Kidney epithelial cell (primary cell): Measurements from ENCODE around the gene SPATA24. TPM values are rescaled to one million over a fixed set of nuclear protein-coding genes. Genes with fewer than 3 reads are reported as not detected.
A peak's percentile ranks its signal among the peaks of the same experiment; 100 is the strongest.

Source experiments
- DNase-seq: peaks from one replicate; pipeline ENCODE4 v3.0.0-alpha.2; 2010; ENCODE audit warnings: low read depth
- H3K27me3 ChIP-seq: 2 replicates; pipeline ENCODE4 v1.6.0; 2011; ENCODE audit warnings: low read length; ENCODE audit not compliant: control insufficient read depth, insufficient read depth
- H3K36me3 ChIP-seq: 2 replicates; pipeline ENCODE4 v1.5.1; 2011; ENCODE audit warnings: low read length; ENCODE audit not compliant: control insufficient read depth, insufficient read depth
- H3K4me3 ChIP-seq: 2 replicates; pipeline ENCODE4 v1.5.1; 2011; ENCODE audit warnings: low read depth, mild to moderate bottlenecking, control low read depth, low read length
- CTCF ChIP-seq: IDR thresholded peaks from 2 replicates; pipeline ENCODE4 v1.5.1; 2011; ENCODE audit warnings: mild to moderate bottlenecking, moderate library complexity, low read length, control low read depth, inconsistent platforms; ENCODE audit not compliant: insufficient read depth, poor library complexity, severe bottlenecking
- total RNA-seq: library from RNA; depleted of rRNA; stranded (reverse); fragments of >200 nt; gene quantifications from 2 replicates; pipeline ENCODE4 v1.2.3, GENCODE V29; 2015

The SPATA24 gene
- total RNA-seq, 1 donor from 2014 or later, result 7.7 TPM

GRCh38 chr5:139394123-139394653 is 9.7 kb downstream of the SPATA24 start:
- peak; percentile 52 for TF ChIP-seq CTCF

GRCh38 chr5:139393497-139394122 is 10.3 kb downstream of the SPATA24 start:
- H3K27me3 ChIP-seq, result peaks cover 20% of the 10 kb centered on the region
- no peak for TF ChIP-seq CTCF
- peak overlapping the region; percentile 38 for H3K4me3 ChIP-seq

More at GRCh38 chr5:139394123-139394653, 9.7 kb downstream of the SPATA24 start:
- peaks cover 20% of the 10 kb centered on the region for H3K27me3 ChIP-seq
- no peak for DNase-seq
- no peaks in the 10 kb centered on the region for H3K36me3 ChIP-seq
- H3K4me3 ChIP-seq, result peak overlapping the region; percentile 38

GRCh38 chr5:139392678-139393496 is 11.0 kb downstream of the SPATA24 start:
- no peak for DNase-seq
- H3K36me3 ChIP-seq, result no peaks in the 10 kb centered on the region
- peak overlapping the region; percentile 38 for H3K4me3 ChIP-seq

More at GRCh38 chr5:139393497-139394122, 10.3 kb downstream of the SPATA24 start:
- no peaks in the 10 kb centered on the region for H3K36me3 ChIP-seq
- no peak for DNase-seq

GRCh38 chr5:139392324-139392677 is 11.6 kb downstream of the SPATA24 start:
- no peaks in the 10 kb centered on the region for H3K36me3 ChIP-seq
- no peak for DNase-seq
- H3K4me3 ChIP-seq, result peak overlapping the region; percentile 38
- no peak for TF ChIP-seq CTCF
- H3K27me3 ChIP-seq, result peaks cover 20% of the 10 kb centered on the region

More at GRCh38 chr5:139392678-139393496, 11.0 kb downstream of the SPATA24 start:
- H3K27me3 ChIP-seq, result peaks cover 20% of the 10 kb centered on the region
- TF ChIP-seq CTCF, result peak; percentile 79

GRCh38 chr5:139391570-139392323 is 12.1 kb downstream of the SPATA24 start:
- Histone ChIP-seq H3K27me3 (peaks cover 20% of the 10 kb centered on the region), H3K4me3 (no peak overlapping the region), H3K36me3 (no peaks in the 10 kb centered on the region)
- DNase-seq, result no peak
- no peak for TF ChIP-seq CTCF
